Trophoblast cell (in vitro differentiated cells and primary cell): Measurements from ENCODE around the gene CA4.

ENCODE experiments used
- DNase-seq, 2 donors: peaks; one replicate each; pipeline ENCODE4 v3.0.0-alpha.2; 2016
- H2AFZ ChIP-seq: 2 replicates; pipeline ENCODE4 v1.6.1; 2013; ENCODE audit warnings: low read length, moderate library complexity, mild to moderate bottlenecking; ENCODE audit not compliant: insufficient read depth, poor library complexity
- H2AK5ac ChIP-seq: 2 replicates; pipeline ENCODE4 v1.6.1; 2013; ENCODE audit warnings: mild to moderate bottlenecking, low read length
- H2BK120ac ChIP-seq: 2 replicates; pipeline ENCODE4 v1.6.1; 2013; ENCODE audit warnings: low read length, mild to moderate bottlenecking, moderate library complexity; ENCODE audit not compliant: insufficient read depth, poor library complexity
- H2BK12ac ChIP-seq: 2 replicates; pipeline ENCODE4 v1.6.1; 2013; ENCODE audit warnings: mild to moderate bottlenecking, low read length, moderate library complexity
- H2BK5ac ChIP-seq: 2 replicates; pipeline ENCODE4 v1.6.1; 2013; ENCODE audit warnings: low read length, low read depth, moderate library complexity, mild to moderate bottlenecking; ENCODE audit not compliant: poor library complexity
- H3K14ac ChIP-seq: 2 replicates; pipeline ENCODE4 v1.6.1; 2013; ENCODE audit warnings: mild to moderate bottlenecking, low read length
- H3K18ac ChIP-seq: 2 replicates; pipeline ENCODE4 v1.6.1; 2013; ENCODE audit warnings: mild to moderate bottlenecking, low read length
- H3K23ac ChIP-seq: 2 replicates; pipeline ENCODE4 v1.6.1; 2013; ENCODE audit warnings: low read length
- H3K27ac ChIP-seq: 2 replicates; pipeline ENCODE4 v1.5.1; 2013; ENCODE audit warnings: low read depth, mild to moderate bottlenecking, inconsistent platforms, low read length, moderate library complexity
- H3K27me3 ChIP-seq: 2 replicates; pipeline ENCODE4 v1.6.1; 2013; ENCODE audit warnings: inconsistent platforms, mild to moderate bottlenecking, low read length, moderate library complexity; ENCODE audit not compliant: insufficient read depth
- H3K36me3 ChIP-seq, 2 experiments: 1 replicate in 1 of 2; 2 replicates in 1 of 2; pipeline ENCODE4 v1.6.1; 2013; ENCODE audit warnings: low read length in 2 of 2, mild to moderate bottlenecking in 2 of 2, moderate library complexity in 1 of 2; ENCODE audit not compliant: insufficient read depth in 2 of 2, control insufficient read depth in 1 of 2
- H3K4ac ChIP-seq: 2 replicates; pipeline ENCODE4 v1.6.1; 2013; ENCODE audit warnings: low read depth, mild to moderate bottlenecking, low read length, moderate library complexity
- H3K4me1 ChIP-seq, 2 experiments: 1 replicate in 1 of 2; 2 replicates in 1 of 2; pipeline ENCODE4 v1.6.1; 2013; ENCODE audit warnings: low read length in 2 of 2, mild to moderate bottlenecking in 2 of 2, moderate library complexity in 1 of 2; ENCODE audit not compliant: insufficient read depth in 2 of 2, control insufficient read depth in 1 of 2
- H3K4me2 ChIP-seq: 2 replicates; pipeline ENCODE4 v1.6.1; 2013; ENCODE audit warnings: inconsistent platforms, mild to moderate bottlenecking, low read length, moderate library complexity
- H3K4me3 ChIP-seq: 2 replicates; pipeline ENCODE4 v1.5.1; 2013; ENCODE audit warnings: mild to moderate bottlenecking, low read depth, low read length, inconsistent platforms
- H3K79me1 ChIP-seq: one replicate; pipeline ENCODE4 v1.6.1; 2013; ENCODE audit warnings: low read length
- H3K79me2 ChIP-seq: 2 replicates; pipeline ENCODE4 v1.6.1; 2013; ENCODE audit warnings: low read length, mild to moderate bottlenecking; ENCODE audit not compliant: control insufficient read depth, insufficient read depth, poor library complexity
- H3K9ac ChIP-seq: 2 replicates; pipeline ENCODE4 v1.6.1; 2013; ENCODE audit warnings: mild to moderate bottlenecking, low read length
- H3K9me3 ChIP-seq: 2 replicates; pipeline ENCODE4 v1.6.1; 2013; ENCODE audit warnings: low read depth, mild to moderate bottlenecking, control low read depth, inconsistent platforms, low read length; ENCODE audit not compliant: insufficient read depth
- H4K12ac ChIP-seq: 2 replicates; pipeline ENCODE4 v1.6.1; 2013; ENCODE audit warnings: low read depth, mild to moderate bottlenecking, low read length, moderate library complexity
- H4K8ac ChIP-seq: 2 replicates; pipeline ENCODE4 v1.6.1; 2013; ENCODE audit warnings: low read depth, mild to moderate bottlenecking, low read length, moderate library complexity
- H4K91ac ChIP-seq: one replicate; pipeline ENCODE4 v1.6.1; 2013; ENCODE audit warnings: low read depth, mild to moderate bottlenecking, low read length, moderate library complexity
- WGBS: extraction: QIAGEN DNeasy Blood & Tissue Kit; methylation state at CpG from one replicate; pipeline ENCODE4 v1.1.7; 2013; ENCODE audit warnings: missing lambda C conversion rate; ENCODE audit not compliant: insufficient read length, insufficient coverage; ENCODE audit errors: extremely low coverage; 5-methylcytosine and 5-hydroxymethylcytosine counted together

Gene CA4

DNA sequence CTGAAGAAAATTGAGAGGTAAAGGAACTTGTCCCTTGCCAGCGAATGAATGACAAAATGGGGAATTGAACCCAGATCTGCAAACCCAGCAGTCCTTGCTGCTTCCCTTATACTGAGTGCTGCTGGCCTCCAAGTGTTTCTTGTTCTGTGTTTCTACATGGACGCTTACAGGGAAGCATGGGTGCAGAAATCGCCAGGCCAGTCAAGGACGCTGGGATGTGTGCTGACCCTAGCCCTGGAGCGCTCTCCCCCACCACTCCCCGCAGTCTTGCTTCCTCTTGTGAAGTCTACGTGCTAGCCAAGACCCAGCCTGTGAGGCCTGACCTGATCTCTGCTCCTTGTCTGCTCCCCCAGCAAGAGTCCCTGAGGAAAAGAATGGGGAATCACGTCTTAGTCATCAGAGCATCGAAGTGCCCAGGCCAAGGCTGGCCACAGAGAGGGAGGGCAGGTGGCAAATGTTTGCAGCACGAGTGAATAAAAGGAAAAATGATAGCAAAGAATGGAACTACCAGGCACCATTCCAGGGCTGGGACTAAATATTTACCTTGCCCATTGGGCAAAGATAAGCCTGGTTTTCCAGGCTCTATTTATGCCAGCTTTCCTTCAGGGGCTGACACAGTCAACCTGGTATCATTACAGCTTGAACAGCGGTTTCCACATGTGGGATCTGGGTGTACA, 17.4 kb downstream of the CA4 start:
- H3K27ac ChIP-seq = no peak overlapping the region
- H3K9me3 ChIP-seq = no peaks in the 10 kb centered on the region
- no peak overlapping the region for H4K8ac ChIP-seq
- no peak overlapping the region for H3K14ac ChIP-seq
- no peak overlapping the region for H3K23ac ChIP-seq
- H3K18ac ChIP-seq = no peak overlapping the region
- DNase-seq = no peak
- H3K4ac ChIP-seq = no peak overlapping the region
- no peak overlapping the region for H4K91ac ChIP-seq
- WGBS = no CpG with 5 or more reads among the region's 11 CpGs
- no peaks in the 10 kb centered on the region for H3K36me3 ChIP-seq
- no peak overlapping the region for H2BK120ac ChIP-seq
- H3K4me3 ChIP-seq = no peak overlapping the region
- no peak overlapping the region for H2AK5ac ChIP-seq
- no peak overlapping the region for H3K9ac ChIP-seq
- H3K4me1 ChIP-seq = peaks cover 0 to 5% of the 10 kb centered on the region in 2 experiments
- no peak overlapping the region for H4K12ac ChIP-seq
- no peak overlapping the region for H2BK12ac ChIP-seq
- no peak overlapping the region for H2AFZ ChIP-seq
- no peaks in the 10 kb centered on the region for H3K79me1 ChIP-seq
- H3K79me2 ChIP-seq = no peaks in the 10 kb centered on the region
- H2BK5ac ChIP-seq = no peak overlapping the region
- H3K27me3 ChIP-seq = no peaks in the 10 kb centered on the region
- H3K4me2 ChIP-seq = no peak overlapping the region

GRCh38 chr17:60168654-60169053, 18.9 kb downstream of the CA4 start:
- no CpG with 5 or more reads among the region's 7 CpGs for WGBS
- H4K8ac ChIP-seq = no peak overlapping the region
- no peak for DNase-seq

GRCh38 chr17:60169921-60170817, 20.4 kb downstream of the CA4 start:
- Histone ChIP-seq H2AFZ (no peak overlapping the region), H2AK5ac (no peak overlapping the region), H3K79me2 (no peaks in the 10 kb centered on the region), H3K9ac (no peak overlapping the region), H4K91ac (no peak overlapping the region), H4K8ac (no peak overlapping the region), H3K4me3 (no peak overlapping the region), H4K12ac (no peak overlapping the region), H3K23ac (no peak overlapping the region), H3K79me1 (no peaks in the 10 kb centered on the region), H2BK12ac (no peak overlapping the region), H3K4ac (no peak overlapping the region), H2BK5ac (no peak overlapping the region), H3K4me2 (no peak overlapping the region), H3K27me3 (no peaks in the 10 kb centered on the region), H2BK120ac (no peak overlapping the region), H3K4me1 (peaks cover 0 to 2% of the 10 kb centered on the region in 2 experiments), H3K9me3 (no peaks in the 10 kb centered on the region), H3K36me3 (no peaks in the 10 kb centered on the region), H3K14ac (no peak overlapping the region), H3K18ac (no peak overlapping the region), H3K27ac (no peak overlapping the region)
- no peak for DNase-seq
- WGBS = no CpG with 5 or more reads among the region's 10 CpGs

More at GRCh38 chr17:60168654-60169053, 18.9 kb downstream of the CA4 start:
- Histone ChIP-seq H2BK120ac (no peak overlapping the region), H3K4ac (no peak overlapping the region), H3K4me3 (no peak overlapping the region), H3K14ac (no peak overlapping the region), H3K36me3 (no peaks in the 10 kb centered on the region), H3K27me3 (no peaks in the 10 kb centered on the region), H3K79me1 (no peaks in the 10 kb centered on the region), H3K4me2 (no peak overlapping the region), H2AFZ (no peak overlapping the region), H3K9me3 (no peaks in the 10 kb centered on the region), H4K12ac (no peak overlapping the region), H2BK5ac (no peak overlapping the region), H2AK5ac (no peak overlapping the region), H3K23ac (no peak overlapping the region), H3K4me1 (peaks cover 0 to 2% of the 10 kb centered on the region in 2 experiments), H4K91ac (no peak overlapping the region), H3K79me2 (no peaks in the 10 kb centered on the region), H3K18ac (no peak overlapping the region), H2BK12ac (no peak overlapping the region), H3K27ac (no peak overlapping the region), H3K9ac (no peak overlapping the region)

- no peaks in the 10 kb centered on the region for H3K79me1 ChIP-seq
- no peak overlapping the region for H3K4ac ChIP-seq
- no peaks in the 10 kb centered on the region for H3K9me3 ChIP-seq
- no peaks in the 10 kb centered on the region for H3K79me2 ChIP-seq
- H3K36me3 ChIP-seq = no peaks in the 10 kb centered on the region
- H3K23ac ChIP-seq = no peak overlapping the region
- H3K27ac ChIP-seq = no peak overlapping the region
- no peak overlapping the region for H2BK5ac ChIP-seq
- no peak overlapping the region for H4K12ac ChIP-seq
- no peak overlapping the region for H3K4me2 ChIP-seq
- no peak overlapping the region for H3K14ac ChIP-seq
- no peak overlapping the region for H2BK120ac ChIP-seq
- H2AK5ac ChIP-seq = no peak overlapping the region
- no peak overlapping the region for H4K8ac ChIP-seq
- H4K91ac ChIP-seq = no peak overlapping the region
- no CpG with 5 or more reads among the region's 8 CpGs for WGBS
- no peak overlapping the region for H3K18ac ChIP-seq
- DNase-seq = no peak
- H3K4me3 ChIP-seq = no peak overlapping the region
- H2BK12ac ChIP-seq = no peak overlapping the region
- no peak overlapping the region for H2AFZ ChIP-seq
- no peaks in the 10 kb centered on the region for H3K27me3 ChIP-seq
- no peak overlapping the region for H3K9ac ChIP-seq
- H3K4me1 ChIP-seq = peaks cover 0 to 2% of the 10 kb centered on the region in 2 experiments
Measured at GRCh38 chr17:60170835-60171752, 21.3 kb downstream of the CA4 start.
